K562 (cell line): ENCODE measurements around the gene DGCR2. TPM values are rescaled to one million over a fixed set of nuclear protein-coding genes. Genes with fewer than 3 reads are reported as not detected.

Source experiments
- BRCA1 ChIP-seq, 2 experiments: fragments of 450-650 bp in 1 of 2; sonication (generic) in 1 of 2; formaldehyde crosslinking in 1 of 2; IDR thresholded peaks; 2 replicates each; pipeline versions ENCODE4 v1.5.0 to v1.6.1; 2017 to 2020; ENCODE audit warnings: mild to moderate bottlenecking in 1 of 2, missing genetic modification reagents in 1 of 2
- BRD4 ChIP-seq: fragments of 200-600 bp; sonication (generic); IDR thresholded peaks from 2 replicates; pipeline ENCODE4 v1.6.1; 2017; ENCODE audit warnings: inconsistent platforms
- CHD2 ChIP-seq: IDR thresholded peaks from 2 replicates; pipeline ENCODE4 v1.6.1; 2011; ENCODE audit warnings: low read depth, low read length
- CHD4 ChIP-seq: fragments of 200-600 bp; sonication (generic); IDR thresholded peaks from 3 replicates; pipeline ENCODE4 v1.6.1; 2012; ENCODE audit warnings: low read depth, mild to moderate bottlenecking, mixed read lengths, low read length, inconsistent platforms; ENCODE audit not compliant: insufficient read depth, insufficient replicate concordance, poor library complexity, severe bottlenecking
- FOXP1 ChIP-seq: sonication (generic); formaldehyde crosslinking; IDR thresholded peaks from 2 replicates; pipeline ENCODE4 v1.8.0; 2022; ENCODE audit warnings: mild to moderate bottlenecking, missing genetic modification reagents
- HMG20A ChIP-seq: fragments of 450-650 bp; formaldehyde crosslinking; conservative IDR thresholded peaks from 2 replicates; pipeline ENCODE4 v1.4.0; 2020; ENCODE audit warnings: mild to moderate bottlenecking, mixed read lengths
- JUND ChIP-seq, 2 experiments: IDR thresholded peaks; 2 replicates in 1 of 2; 3 replicates in 1 of 2; pipeline ENCODE4 v1.6.1; 2011; ENCODE audit warnings: borderline replicate concordance in 2 of 2, low read depth in 2 of 2, low read length in 2 of 2, improper control_type of control experiment in 1 of 2, missing biosample characterization in 1 of 2, missing genetic modification characterization in 1 of 2, missing genetic modification reagents in 1 of 2
- KLF1 ChIP-seq: fragments of 450-650 bp; IDR thresholded peaks from 2 replicates; pipeline ENCODE4 v1.6.1; 2016; ENCODE audit warnings: missing genetic modification characterization, missing compliant biosample characterization
- LEF1 ChIP-seq: fragments of 450-650 bp; IDR thresholded peaks from 2 replicates; pipeline ENCODE4 v1.6.1; 2016; ENCODE audit warnings: mild to moderate bottlenecking
- MAFK ChIP-seq: IDR thresholded peaks from 2 replicates; pipeline ENCODE4 v1.6.1; 2011; ENCODE audit warnings: low read length, improper control_type of control experiment
- PCBP2 ChIP-seq: fragments of 200-400 bp; formaldehyde crosslinking; IDR thresholded peaks from 2 replicates; pipeline ENCODE4 v1.6.1; 2018; ENCODE audit warnings: low read length, low read depth, mild to moderate bottlenecking, moderate library complexity; ENCODE audit not compliant: poor library complexity, severe bottlenecking
- PRMT5 ChIP-seq: sonication (generic); formaldehyde crosslinking; IDR thresholded peaks from 2 replicates; pipeline ENCODE4 v1.5.0; 2020; ENCODE audit warnings: missing genetic modification reagents
- RBM14 ChIP-seq: fragments of 200-400 bp; formaldehyde crosslinking; IDR thresholded peaks from 2 replicates; pipeline ENCODE4 v1.6.1; 2018; ENCODE audit warnings: low read depth, mild to moderate bottlenecking, low read length, moderate library complexity, borderline replicate concordance; ENCODE audit not compliant: insufficient read depth
- SAFB2 ChIP-seq: fragments of 200-400 bp; formaldehyde crosslinking; IDR thresholded peaks from 2 replicates; pipeline ENCODE4 v1.6.1; 2018; ENCODE audit warnings: borderline replicate concordance, low read length, low read depth, moderate library complexity; ENCODE audit not compliant: severe bottlenecking
- SPI1 ChIP-seq: IDR thresholded peaks from 2 replicates; pipeline ENCODE4 v1.6.1; 2011; ENCODE audit warnings: low read depth, low read length, control low read depth, borderline replicate concordance
- TAF7 ChIP-seq: fragments of 450-650 bp; IDR thresholded peaks from 2 replicates; pipeline ENCODE4 v1.6.1; 2016; ENCODE audit warnings: missing genetic modification characterization, missing compliant biosample characterization
- USF1 ChIP-seq: sonication (generic); formaldehyde crosslinking; IDR thresholded peaks from 2 replicates; pipeline ENCODE4 v1.9.0; 2022; ENCODE audit warnings: mild to moderate bottlenecking, missing genetic modification reagents
- VEZF1 ChIP-seq: fragments of 200-800 bp; sonication (Bioruptor generic); IDR thresholded peaks from 2 replicates; pipeline ENCODE4 v1.6.1; 2017; ENCODE audit warnings: missing genetic modification characterization, missing compliant biosample characterization
- ZFP91 ChIP-seq: sonication (generic); formaldehyde crosslinking; IDR thresholded peaks from 2 replicates; pipeline ENCODE4 v1.8.0; 2022; ENCODE audit warnings: mild to moderate bottlenecking, missing genetic modification reagents
- ZNF347 ChIP-seq: fragments of 450-650 bp; formaldehyde crosslinking; IDR thresholded peaks from 2 replicates; pipeline ENCODE4 v1.4.0; 2020; ENCODE audit warnings: low read depth, mild to moderate bottlenecking, moderate library complexity
- ZNF395 ChIP-seq: fragments of 200-800 bp; sonication (Bioruptor generic); IDR thresholded peaks from 2 replicates; pipeline ENCODE4 v1.6.1; 2017; ENCODE audit warnings: missing genetic modification characterization, missing compliant biosample characterization
- polyA plus RNA-seq, 8 experiments: library from polyadenylated mRNA; depleted of rRNA in 4 of 8; stranded (reverse) in 5 of 8; unstranded in 3 of 8; fragments of >200 nt; fragmentation: Nextera tagmentation in 2 of 8; fragmentation: Illumina TruSeq in 1 of 8; extraction: Ambion mirVana in 2 of 8; extraction: Trizol in 1 of 8; gene quantifications; 2 replicates each; pipeline versions ENCODE4 v1.2.1 to v1.2.3, GENCODE V29; 2011 to 2014; ENCODE audit warnings: inconsistent platforms in 1 of 8, missing spikeins in 1 of 8
- total RNA-seq, 7 experiments: library from RNA; depleted of rRNA in 6 of 7; stranded (reverse); fragments of >200 nt in 6 of 7; fragmentation: Illumina TruSeq in 2 of 7; extraction: Trizol in 2 of 7; gene quantifications; 2 replicates each; pipeline versions ENCODE4 v1.2.1 to v1.2.3, GENCODE V29; 2011 to 2021; ENCODE audit warnings: low replicate concordance in 1 of 7

DGCR2 gene
- total and polyA plus RNA-seq, 9 of the 15 experiments (the other 6 are each of a cell fraction or from before 2014, with no cell fraction given) = 0.69 to 101 (median 56.4) TPM

- TF ChIP-seq JUND (IDR thresholded peaks at IDR 0.05; ENCODE audit: borderline replicate concordance, low read depth, low read length) (no peak), JUND (tag; IDR thresholded peaks at IDR 0.05; ENCODE audit: borderline replicate concordance, low read depth, low read length) (no peak), HMG20A (no peak), ZFP91 (no peak), SAFB2 (no peak), VEZF1 (CRISPR knock-in tag) (no peak), LEF1 (no peak), ZNF347 (CRISPR knock-in tag) (no peak), CHD2 (no peak), USF1 (CRISPR knock-in tag) (no peak), SPI1 (no peak), PRMT5 (CRISPR knock-in tag) (no peak), PCBP2 (no peak), RBM14 (no peak), BRD4 (no peak), ZNF395 (CRISPR knock-in tag) (no peak), TAF7 (no peak), FOXP1 (no peak), BRCA1 (IDR thresholded peaks at IDR 0.05) (no peak), BRCA1 (CRISPR knock-in tag; IDR thresholded peaks at IDR 0.05) (no peak), MAFK (no peak), KLF1 (tag) (no peak), CHD4 (no peak)
Measured at GRCh38 chr22:19050117-19050516, 72.1 kb downstream of the DGCR2 start (continued).
